Erythroblast (primary cell): Measurements from ENCODE around the gene MCCC2.
"Not testable (repeated sequence)": the region's sequence is repeated elsewhere in the genome, so short reads cannot be mapped to it uniquely, and the experiment has no call there.

Source experiments
- GATA1 ChIP-seq: IDR thresholded peaks from 2 replicates; pipeline ENCODE4 v1.6.1; 2011; ENCODE audit warnings: low read depth, mild to moderate bottlenecking, control low read depth, low read length, moderate library complexity
- POLR2A ChIP-seq: IDR thresholded peaks from 2 replicates; pipeline ENCODE4 v1.6.1; 2011; ENCODE audit warnings: mild to moderate bottlenecking, low read length

DNA sequence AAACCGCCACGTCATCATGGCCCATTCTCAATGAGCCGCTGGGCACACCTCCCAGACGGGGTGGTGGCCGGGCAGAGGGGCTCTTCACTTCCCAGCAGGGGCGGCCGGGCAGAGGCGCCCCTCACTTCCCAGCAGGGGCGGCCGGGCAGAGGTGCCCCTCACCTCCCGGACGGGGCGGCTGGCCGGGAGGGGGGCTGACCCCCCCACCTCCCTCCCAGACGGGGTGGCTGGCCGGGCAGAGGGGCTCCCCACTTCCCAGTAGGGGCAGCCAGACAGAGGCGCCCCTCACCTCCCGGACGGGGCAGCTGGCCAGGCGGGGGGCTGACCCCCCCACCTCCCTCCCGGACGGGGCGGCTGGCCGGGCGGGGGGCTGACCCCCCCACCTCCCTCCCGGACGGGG, 35.6 kb upstream of the MCCC2 start:
- TF ChIP-seq POLR2A, GATA1: not testable (repeated sequence)
